Activated CD4-positive, alpha-beta T cell treated with anti-CD3 and anti-CD28 coated beads for 36 hours (primary cell): Measurements from ENCODE around the gene GATA3. TPM values are rescaled to one million over a fixed set of nuclear protein-coding genes. Genes with fewer than 3 reads are reported as not detected.

Experiments used
- ATAC-seq: fragments of 200-7000 bp; cut with Tn5 transposase; one replicate; pipeline ENCODE4 v1.10.0; 2021; ENCODE audit warnings: mild to moderate bottlenecking, moderate library complexity
- CTCF ChIA-PET: fragments of 350-600 bp; sonication (Branson Sonifier 250); formaldehyde crosslinking; loops from one replicate; lab custom pipeline; 2021; ENCODE audit warnings: antibody characterized with exemption; lab: Charles Lee
- POLR2A ChIA-PET: fragments of 350-600 bp; sonication (Branson Sonifier 250); formaldehyde crosslinking; loops from one replicate; lab custom pipeline; 2021; ENCODE audit warnings: antibody characterized with exemption, inconsistent platforms; lab: Charles Lee
- DNase-seq: peaks from one replicate; pipeline ENCODE4 v3.0.0-alpha.2; 2020
- H3K27ac Mint-ChIP-seq: one replicate; pipeline ENCODE4 v1.8.0; 2021; ENCODE audit warnings: mixed read lengths
- H3K27me3 Mint-ChIP-seq: one replicate; pipeline ENCODE4 v1.8.0; 2021; ENCODE audit warnings: mixed read lengths
- H3K36me3 Mint-ChIP-seq: one replicate; pipeline ENCODE4 v1.8.0; 2021; ENCODE audit warnings: low read depth, mixed read lengths
- H3K4me1 Mint-ChIP-seq: one replicate; pipeline ENCODE4 v1.8.0; 2021; ENCODE audit warnings: mixed read lengths
- H3K4me3 Mint-ChIP-seq: one replicate; pipeline ENCODE4 v1.8.0; 2021; ENCODE audit warnings: mild to moderate bottlenecking, moderate library complexity, mixed read lengths
- H3K9me3 Mint-ChIP-seq: one replicate; pipeline ENCODE4 v1.8.0; 2021; ENCODE audit warnings: low read depth, mixed read lengths
- intact Hi-C, 2 experiments: fragments of 100-400 bp; cut with DNase I in 1 of 2; cut with micrococcal nuclease in 1 of 2; formaldehyde crosslinking; loops; one replicate each; pipeline versions ENCODE4 v1.14.2 to v1.15.1; 2022 to 2024; cut with DNase I, micrococcal nuclease
- total RNA-seq, 2 experiments: library from RNA; stranded (reverse); gene quantifications; one replicate each; pipeline ENCODE4 v1.2.3, GENCODE V29; 2021

The GATA3 gene
- total RNA-seq, 2 experiments from 2014 or later: 23.5 to 30.2 TPM

GRCh38 chr10:8078027-8078426, 23.5 kb downstream of the GATA3 start:
- DNase-seq (no peak), ATAC-seq (no peak)
- H3K36me3 Mint-ChIP-seq: peaks cover 33% of the 10 kb centered on the region
- ChIA-PET CTCF (no interaction called here), POLR2A (interaction anchor here (0.6 kb wide), 1 partner anchor 11 kb away, joined by 4 read pairs; no protein-coding TSS in a partner anchor)
- H3K9me3 Mint-ChIP-seq: no peaks in the 10 kb centered on the region
- peaks cover 17% of the 10 kb centered on the region for H3K4me1 Mint-ChIP-seq
- no peak overlapping the region for H3K4me3 Mint-ChIP-seq
- no peaks in the 10 kb centered on the region for H3K27me3 Mint-ChIP-seq
- H3K27ac Mint-ChIP-seq: no peak overlapping the region
- intact Hi-C loops: no loop called here

- ATAC-seq (no peak), DNase-seq (no peak)
- Mint-ChIP-seq H3K4me1 (peaks cover 7% of the 10 kb centered on the region), H3K27me3 (no peaks in the 10 kb centered on the region), H3K36me3 (peaks cover 22% of the 10 kb centered on the region), H3K9me3 (no peaks in the 10 kb centered on the region), H3K4me3 (no peak overlapping the region), H3K27ac (no peak overlapping the region)
- ChIA-PET CTCF (no interaction called here), POLR2A (no interaction called here)
- intact Hi-C loops: no loop called here
Measured at GRCh38 chr10:8079126-8079525, 24.6 kb downstream of the GATA3 start.

DNA sequence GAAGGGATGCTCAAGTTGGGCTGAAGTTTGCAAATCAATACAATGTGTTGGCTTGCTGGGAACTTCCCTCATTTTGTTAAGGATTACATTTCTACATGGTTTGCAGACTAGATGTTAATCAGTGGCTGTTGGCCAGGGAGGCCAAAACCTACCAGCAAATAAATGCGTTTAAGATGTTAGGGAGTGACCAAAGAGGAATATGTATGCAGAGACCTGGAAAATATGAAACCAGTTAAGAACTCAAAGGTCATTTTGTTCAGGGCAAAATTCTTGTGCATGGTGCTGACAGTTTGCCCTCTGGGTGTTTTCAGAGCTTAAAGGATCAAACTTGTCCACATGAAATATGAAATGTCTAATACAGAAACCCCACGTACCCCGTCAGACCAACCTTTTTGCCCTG, 30.3 kb downstream of the GATA3 start:
- POLR2A ChIA-PET: no interaction called here
- CTCF ChIA-PET: no interaction called here
- no peaks in the 10 kb centered on the region for H3K27me3 Mint-ChIP-seq
- H3K4me1 Mint-ChIP-seq: peaks cover 14% of the 10 kb centered on the region
- intact Hi-C loops: no loop called here
- H3K36me3 Mint-ChIP-seq: peaks cover 9% of the 10 kb centered on the region
- no peak overlapping the region for H3K4me3 Mint-ChIP-seq
- no peaks in the 10 kb centered on the region for H3K9me3 Mint-ChIP-seq
- H3K27ac Mint-ChIP-seq: no peak overlapping the region
- no peak for ATAC-seq
- no peak for DNase-seq

DNA sequence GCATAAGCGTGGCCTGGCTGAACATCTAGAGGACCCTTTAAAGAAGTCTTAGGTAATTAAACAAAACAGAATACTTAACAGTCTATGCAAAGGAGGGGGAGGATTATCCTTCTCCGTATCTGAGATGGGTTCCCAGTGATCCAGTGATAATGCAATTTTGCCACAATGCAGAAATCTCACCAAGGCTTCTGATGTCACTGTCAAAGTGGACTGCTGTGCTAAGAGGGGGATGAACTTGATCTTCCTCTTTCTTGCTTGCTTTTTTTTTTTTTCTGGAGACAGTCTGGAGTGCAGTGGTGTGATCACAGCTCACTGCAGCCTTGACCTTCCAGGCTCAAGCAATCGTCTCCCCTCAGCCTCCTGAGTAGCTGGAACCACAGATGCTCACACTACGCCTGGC, 30.8 kb downstream of the GATA3 start:
- Mint-ChIP-seq H3K9me3 (no peaks in the 10 kb centered on the region), H3K4me1 (peaks cover 14% of the 10 kb centered on the region), H3K36me3 (peaks cover 9% of the 10 kb centered on the region), H3K27me3 (no peaks in the 10 kb centered on the region), H3K27ac (no peak overlapping the region), H3K4me3 (no peak overlapping the region)
- ChIA-PET POLR2A (no interaction called here), CTCF (no interaction called here)
- DNase-seq: no peak
- no peak for ATAC-seq
- intact Hi-C loops: no loop called here

GRCh38 chr10:8086315-8086714, 31.8 kb downstream of the GATA3 start:
- Mint-ChIP-seq H3K36me3 (peaks cover under 1% of the 10 kb centered on the region), H3K4me1 (peaks cover 14% of the 10 kb centered on the region), H3K27me3 (no peaks in the 10 kb centered on the region), H3K4me3 (no peak overlapping the region), H3K27ac (no peak overlapping the region), H3K9me3 (no peaks in the 10 kb centered on the region)
- ChIA-PET POLR2A (no interaction called here), CTCF (no interaction called here)
- no peak for ATAC-seq
- DNase-seq: no peak
- intact Hi-C loops: no loop called here

- Mint-ChIP-seq H3K27ac (no peak overlapping the region), H3K36me3 (no peaks in the 10 kb centered on the region), H3K27me3 (no peaks in the 10 kb centered on the region), H3K4me1 (peaks cover 14% of the 10 kb centered on the region), H3K4me3 (no peak overlapping the region), H3K9me3 (no peaks in the 10 kb centered on the region)
- intact Hi-C loops: no loop called here
- ATAC-seq (peak; percentile 95), DNase-seq (peak; percentile 53)
- CTCF ChIA-PET: no interaction called here
- POLR2A ChIA-PET: no interaction called here
Measured at GRCh38 chr10:8088504-8088903, 34.0 kb downstream of the GATA3 start.

- intact Hi-C loops: no loop called here
- no peak overlapping the region for H3K27ac Mint-ChIP-seq
Measured at GRCh38 chr10:8092428-8092827, 37.9 kb downstream of the GATA3 start.

GRCh38 chr10:8095959-8096358, 41.5 kb downstream of the GATA3 start:
- peaks cover 3% of the 10 kb centered on the region for H3K36me3 Mint-ChIP-seq
- H3K4me3 Mint-ChIP-seq: no peak overlapping the region
- no peaks in the 10 kb centered on the region for H3K27me3 Mint-ChIP-seq
- ChIA-PET POLR2A (no interaction called here), CTCF (interaction anchor here (0.9 to 1.0 kb wide), 2 partner anchors 49 to 570 kb away, joined by 3 read pairs; no protein-coding TSS in a partner anchor)
- no peaks in the 10 kb centered on the region for H3K9me3 Mint-ChIP-seq
- DNase-seq: peak; percentile 43
- peak; percentile 39 for ATAC-seq
- no peaks in the 10 kb centered on the region for H3K4me1 Mint-ChIP-seq
- no peak overlapping the region for H3K27ac Mint-ChIP-seq
- intact Hi-C loops: no loop called here

More at GRCh38 chr10:8092428-8092827, 37.9 kb downstream of the GATA3 start:
- no peaks in the 10 kb centered on the region for H3K27me3 Mint-ChIP-seq
- CTCF ChIA-PET: no interaction called here
- no peak for DNase-seq
- H3K4me1 Mint-ChIP-seq: peaks cover 10% of the 10 kb centered on the region
- no peak for ATAC-seq
- H3K9me3 Mint-ChIP-seq: no peaks in the 10 kb centered on the region
- no peak overlapping the region for H3K4me3 Mint-ChIP-seq
- POLR2A ChIA-PET: interaction anchor here (0.6 kb wide), 1 partner anchor 977 kb away, joined by 5 read pairs; no protein-coding TSS in a partner anchor
- peaks cover 3% of the 10 kb centered on the region for H3K36me3 Mint-ChIP-seq

DNA sequence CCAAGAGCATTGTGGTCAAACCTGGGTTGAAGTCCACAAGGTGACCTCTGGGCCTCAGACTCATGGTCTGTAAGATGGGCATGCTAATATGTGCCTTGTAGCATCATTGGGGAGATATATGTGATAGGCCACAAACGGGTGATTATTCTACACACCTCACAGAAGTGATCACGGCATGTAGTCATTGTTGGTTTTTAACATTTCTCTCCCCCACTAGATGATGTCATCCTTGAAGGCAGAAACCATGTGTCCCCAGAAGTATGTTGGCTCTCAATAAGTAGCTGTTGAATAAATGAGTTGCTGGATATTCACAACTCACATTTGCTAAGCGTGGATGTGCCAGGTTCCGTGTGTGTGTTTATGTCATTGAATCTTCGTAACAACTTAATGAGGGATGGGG, 42.4 kb downstream of the GATA3 start:
- no peak for ATAC-seq
- intact Hi-C loops: no loop called here
- Mint-ChIP-seq H3K27ac (no peak overlapping the region), H3K27me3 (no peaks in the 10 kb centered on the region), H3K36me3 (peaks cover 3% of the 10 kb centered on the region), H3K9me3 (no peaks in the 10 kb centered on the region), H3K4me1 (no peaks in the 10 kb centered on the region), H3K4me3 (no peak overlapping the region)
- ChIA-PET POLR2A (interaction anchor here (0.7 kb wide), 1 partner anchor 235 kb away, joined by 3 read pairs; no protein-coding TSS in a partner anchor), CTCF (interaction anchor here (1.0 kb wide), 1 partner anchor 571 kb away, joined by 3 read pairs; no protein-coding TSS in a partner anchor)
- no peak for DNase-seq

GRCh38 chr10:8100366-8100765, 45.9 kb downstream of the GATA3 start:
- CTCF ChIA-PET: no interaction called here
- H3K9me3 Mint-ChIP-seq: no peaks in the 10 kb centered on the region
- no peaks in the 10 kb centered on the region for H3K27me3 Mint-ChIP-seq

GRCh38 chr10:8102708-8103401, 48.4 kb downstream of the GATA3 start:
- Mint-ChIP-seq H3K4me3 (no peak overlapping the region), H3K27me3 (no peaks in the 10 kb centered on the region), H3K27ac (no peak overlapping the region), H3K4me1 (peaks cover 6% of the 10 kb centered on the region), H3K36me3 (no peaks in the 10 kb centered on the region), H3K9me3 (no peaks in the 10 kb centered on the region)
- peak; percentile 22 for DNase-seq
- CTCF ChIA-PET: no interaction called here
- ATAC-seq: peak; percentile 57
- intact Hi-C loops: no loop called here
- POLR2A ChIA-PET: no interaction called here

More at GRCh38 chr10:8100366-8100765, 45.9 kb downstream of the GATA3 start:
- peaks cover 3% of the 10 kb centered on the region for H3K36me3 Mint-ChIP-seq
- H3K27ac Mint-ChIP-seq: no peak overlapping the region
- POLR2A ChIA-PET: no interaction called here
- intact Hi-C loops: no loop called here
- ATAC-seq (no peak), DNase-seq (no peak)
- no peak overlapping the region for H3K4me3 Mint-ChIP-seq
- peaks cover 6% of the 10 kb centered on the region for H3K4me1 Mint-ChIP-seq

- intact Hi-C loops: no loop called here
- POLR2A ChIA-PET: no interaction called here
Measured at GRCh38 chr10:8103543-8103942, 49.1 kb downstream of the GATA3 start.

More at GRCh38 chr10:8103543-8103942, 49.1 kb downstream of the GATA3 start:
- CTCF ChIA-PET: no interaction called here
- Mint-ChIP-seq H3K27me3 (no peaks in the 10 kb centered on the region), H3K4me1 (peaks cover 6% of the 10 kb centered on the region), H3K36me3 (no peaks in the 10 kb centered on the region), H3K9me3 (no peaks in the 10 kb centered on the region), H3K27ac (no peak overlapping the region), H3K4me3 (no peak overlapping the region)
- DNase-seq (no peak), ATAC-seq (no peak)
